Tongue (tissue), 2 donors: Measurements from ENCODE around the gene DNAJB8. TPM values are rescaled to one million over a fixed set of nuclear protein-coding genes. Genes with fewer than 3 reads are reported as not detected.

Experiments used
- DNase-seq: peaks from one replicate; pipeline ENCODE4 v3.0.0-alpha.2; 2015
- total RNA-seq: library from RNA; depleted of rRNA; stranded (reverse); fragments of >200 nt; gene quantifications from one replicate; pipeline ENCODE4 v1.2.3, GENCODE V29; 2014

Gene DNAJB8
- total RNA-seq, 1 donor from 2014 or later = not detected

DNA sequence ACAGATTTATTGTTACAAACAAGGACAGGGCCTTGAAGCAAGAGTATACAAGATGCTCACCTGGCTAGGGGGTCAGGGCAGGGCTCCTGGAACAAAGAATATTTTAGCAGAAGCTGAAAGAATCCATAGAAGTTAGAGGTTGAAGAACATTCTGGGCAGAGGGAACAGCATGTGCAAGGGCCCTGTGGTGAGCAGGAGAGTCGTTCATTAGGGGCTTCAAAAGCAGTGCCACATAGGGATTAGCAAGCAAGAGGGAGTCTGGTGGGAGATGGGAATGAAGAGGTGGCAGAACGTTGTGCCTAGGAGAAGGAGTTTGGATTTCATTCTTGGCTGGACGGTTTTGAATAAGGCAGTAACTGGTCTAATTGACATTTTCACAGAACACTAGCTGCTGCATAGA is 22.9 kb downstream of the DNAJB8 start:
- DNase-seq = no peak

DNA sequence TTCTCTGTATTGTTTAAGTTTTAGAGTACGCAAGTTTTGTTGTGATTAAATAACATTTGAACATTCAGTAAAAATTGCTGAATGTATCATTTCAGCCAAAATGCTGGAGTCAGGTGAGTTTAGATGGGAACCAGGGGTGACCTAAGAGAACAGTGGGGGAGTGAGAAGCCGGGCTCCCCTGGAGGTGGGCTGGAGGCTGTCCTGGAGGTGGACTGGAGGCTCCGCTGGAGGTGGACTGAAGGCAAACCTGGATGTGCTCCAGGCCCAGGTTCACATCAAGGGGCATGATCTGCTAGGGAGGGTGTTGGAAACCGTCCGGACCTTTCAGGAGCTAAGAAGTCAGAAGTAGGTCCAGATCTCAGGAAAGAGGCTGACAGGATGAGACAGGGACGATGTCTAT is 23.7 kb downstream of the DNAJB8 start:
- no peak for DNase-seq

- no peak for DNase-seq
Observed at GRCh38 chr3:128442070-128442469, 24.6 kb downstream of the DNAJB8 start.

- DNase-seq = no peak
Observed at GRCh38 chr3:128439226-128439625, 27.5 kb downstream of the DNAJB8 start.

GRCh38 chr3:128438488-128439072 is 28.1 kb downstream of the DNAJB8 start:
- DNase-seq = no peak

DNA sequence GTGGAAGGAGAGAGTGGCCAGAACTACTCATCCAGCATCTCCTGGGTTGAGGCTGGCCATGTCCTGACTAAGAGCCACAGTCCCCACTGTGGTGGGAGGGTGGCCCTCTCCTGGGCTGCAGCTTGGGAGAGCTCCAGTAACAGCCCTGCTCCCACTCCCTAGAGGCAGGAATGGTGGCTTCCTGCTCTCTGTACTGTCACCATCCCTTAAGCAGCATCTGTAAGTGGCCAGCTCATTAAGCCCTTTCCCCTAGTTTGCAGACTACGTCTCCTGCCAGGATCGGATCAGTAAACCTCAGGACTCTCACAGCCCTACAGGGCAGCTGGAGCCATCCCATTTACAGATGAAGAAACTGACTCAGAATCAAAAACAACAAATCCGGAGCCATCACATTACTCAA is 30.5 kb downstream of the DNAJB8 start:
- no peak for DNase-seq

DNA sequence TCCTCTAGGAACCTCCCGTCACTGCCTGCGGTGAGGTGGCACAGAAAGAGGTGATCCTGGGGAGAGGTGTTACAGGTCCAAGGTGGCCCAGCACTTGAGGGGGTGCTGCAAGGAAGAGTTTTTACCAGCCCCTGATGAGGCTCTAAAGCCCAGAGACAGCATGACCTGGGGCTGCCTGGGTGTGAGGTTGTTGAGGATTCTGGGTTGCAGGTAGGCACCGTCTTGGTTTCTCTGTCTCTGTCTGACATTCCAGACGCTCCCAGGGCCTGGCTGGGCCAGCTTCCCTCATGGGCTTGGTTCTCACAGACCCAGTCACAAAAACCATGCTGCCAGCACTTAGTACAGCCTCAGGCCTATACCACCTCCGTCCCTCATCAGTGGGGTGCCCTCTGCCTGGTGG is 31.1 kb downstream of the DNAJB8 start:
- DNase-seq = no peak

GRCh38 chr3:128435058-128435457 is 31.6 kb downstream of the DNAJB8 start:
- no peak for DNase-seq

DNA sequence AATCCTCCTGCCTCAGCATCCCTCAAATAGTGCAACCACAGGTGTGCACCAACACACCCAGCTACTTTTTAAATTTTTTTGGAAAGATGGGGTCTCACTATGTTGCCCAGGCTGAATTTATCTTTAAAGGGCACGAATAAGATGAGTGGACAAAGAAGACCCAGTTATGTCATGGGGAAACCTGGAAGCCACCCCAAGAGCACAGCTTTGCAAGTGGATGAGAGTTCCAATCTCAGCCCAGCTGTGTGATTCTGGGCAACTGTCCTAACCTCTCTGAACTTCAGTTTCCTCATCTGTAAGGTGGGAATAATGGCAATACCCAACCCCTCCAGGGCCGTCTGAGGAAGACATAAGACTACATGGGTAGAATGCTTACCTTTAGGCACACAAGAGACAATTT is 32.2 kb downstream of the DNAJB8 start:
- no peak for DNase-seq

DNA sequence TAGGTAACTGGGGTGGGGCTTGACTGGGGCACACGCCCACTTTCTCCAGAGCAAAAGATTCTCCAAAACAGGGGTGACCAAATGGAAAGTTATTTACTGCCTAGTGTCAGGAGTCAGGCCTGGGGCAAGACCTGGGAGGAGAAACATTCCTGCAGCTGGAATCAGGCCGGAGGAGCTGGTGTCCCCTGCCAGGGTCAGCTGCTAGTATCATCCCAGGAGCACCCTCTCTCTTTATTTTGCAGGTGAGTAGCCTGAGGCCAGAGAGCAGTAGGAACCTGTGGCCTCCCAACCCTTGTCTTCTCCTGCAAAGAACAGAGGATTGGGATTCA is 32.9 kb downstream of the DNAJB8 start:
- no peak for DNase-seq

DNA sequence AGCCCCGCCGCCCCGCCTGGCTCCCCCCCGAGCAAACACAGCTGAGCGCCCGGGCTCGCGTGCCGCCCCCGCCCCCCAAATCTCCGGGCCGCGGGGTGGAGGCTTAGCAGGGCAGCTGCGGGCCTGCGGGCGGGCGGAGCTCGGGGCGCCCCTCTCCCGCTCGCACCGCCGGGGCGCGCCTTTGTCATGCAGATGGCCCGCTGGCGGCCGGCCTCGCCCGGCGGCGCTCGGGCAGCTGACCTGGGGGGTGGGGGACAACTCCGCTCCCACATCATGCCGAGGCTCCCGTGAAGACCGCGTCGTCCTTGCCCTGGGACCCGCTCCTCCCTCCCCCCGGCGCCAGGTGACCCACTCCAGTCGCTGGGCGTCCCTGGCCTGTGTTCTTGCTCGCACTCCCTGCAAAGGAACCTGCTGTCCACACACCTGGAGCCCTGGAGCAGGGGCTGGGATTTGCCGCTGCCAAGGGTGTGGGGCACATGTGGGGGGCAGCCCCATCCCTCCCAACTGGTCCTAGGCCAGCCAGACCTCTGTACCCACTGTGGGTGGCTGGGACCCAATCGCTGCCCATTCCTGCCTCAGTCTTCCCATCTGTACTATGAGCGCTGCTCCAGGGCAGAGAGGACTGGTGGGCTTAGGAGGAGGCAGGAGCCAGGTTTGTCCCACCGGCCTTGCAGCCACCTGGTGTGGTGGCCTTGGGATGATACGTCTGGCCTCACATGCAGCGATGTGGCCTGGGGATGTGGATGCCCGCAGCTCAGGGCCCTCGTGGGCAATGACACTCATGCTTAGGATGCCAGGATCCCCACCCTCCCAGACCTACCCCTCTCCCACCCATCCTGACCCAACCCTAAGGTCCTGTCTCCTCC is 33.5 kb downstream of the DNAJB8 start:
- peak; percentile 45 for DNase-seq

DNA sequence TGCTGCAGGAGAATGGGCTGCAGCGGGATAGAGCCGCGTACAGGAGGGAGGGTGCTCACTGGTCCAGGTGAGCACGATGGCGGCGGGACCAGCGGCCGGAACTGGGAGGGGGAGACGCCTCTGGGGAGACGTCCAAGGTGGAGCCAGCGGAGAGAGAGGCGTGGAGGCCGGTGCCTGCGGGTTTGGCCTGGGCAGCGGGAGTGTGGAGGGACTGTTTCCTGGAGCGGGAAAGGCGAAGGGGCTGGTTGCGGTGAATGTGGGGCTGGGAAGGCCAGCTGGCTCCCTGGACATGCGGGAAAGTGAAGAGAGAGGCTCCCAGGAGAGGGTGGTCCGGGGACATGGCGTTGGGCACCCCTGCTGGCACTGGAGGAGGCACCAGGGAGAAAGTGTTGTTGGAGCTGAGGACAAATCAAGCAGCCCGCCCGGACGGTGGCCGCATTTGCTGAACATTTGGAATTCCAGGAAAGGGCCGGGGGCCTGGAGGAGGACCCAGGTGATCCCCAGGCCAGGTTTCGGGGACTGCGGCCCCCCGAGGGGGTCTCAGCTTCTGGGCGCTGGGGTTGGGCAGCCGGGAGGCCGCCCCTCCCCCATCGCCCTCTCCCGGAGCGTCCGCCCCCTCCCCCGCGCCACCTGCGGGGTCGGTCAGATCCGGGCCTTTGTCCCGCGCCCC is 34.3 kb downstream of the DNAJB8 start:
- no peak for DNase-seq

GRCh38 chr3:128431803-128432300 is 34.8 kb downstream of the DNAJB8 start:
- DNase-seq = no peak

DNA sequence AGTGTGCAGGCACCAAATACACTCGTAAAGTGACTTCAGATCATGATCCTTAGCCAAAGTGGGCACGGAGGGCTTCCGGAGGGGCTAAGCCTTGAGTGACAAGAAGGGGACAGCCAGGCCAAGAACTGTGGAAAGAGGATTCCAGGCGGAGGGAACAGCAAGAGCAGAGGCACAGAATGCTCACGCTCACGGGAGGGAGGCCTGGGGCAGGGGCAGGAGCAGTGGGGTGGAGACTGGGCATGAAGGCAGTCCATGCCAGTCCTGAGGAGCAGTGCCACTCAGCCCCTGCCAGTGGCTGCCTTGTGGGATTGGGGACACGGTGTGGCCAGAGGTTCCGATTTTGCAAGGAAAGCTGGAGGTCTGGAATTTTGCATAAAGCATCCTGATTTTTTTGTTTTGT is 36.0 kb downstream of the DNAJB8 start:
- DNase-seq = no peak

DNA sequence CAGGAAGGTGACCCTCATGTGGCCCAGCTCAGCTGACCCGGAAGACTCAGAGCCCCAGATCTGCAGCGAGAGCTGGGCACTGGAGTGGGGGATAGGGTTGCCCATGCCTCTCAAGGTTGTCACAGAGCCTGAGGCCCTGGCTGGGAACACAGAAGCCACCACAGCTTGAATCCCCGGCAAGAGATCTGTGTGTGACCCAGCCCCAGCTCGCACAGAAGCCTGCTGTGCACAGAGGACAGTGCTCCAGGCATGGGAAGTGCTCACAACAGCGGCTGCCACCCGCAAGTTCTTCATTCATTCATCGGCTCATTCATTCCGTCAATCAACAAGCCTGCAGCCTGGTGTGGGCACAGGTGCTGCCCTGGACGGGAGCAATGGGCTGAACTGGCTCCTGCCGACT is 36.4 kb downstream of the DNAJB8 start:
- DNase-seq = no peak

DNA sequence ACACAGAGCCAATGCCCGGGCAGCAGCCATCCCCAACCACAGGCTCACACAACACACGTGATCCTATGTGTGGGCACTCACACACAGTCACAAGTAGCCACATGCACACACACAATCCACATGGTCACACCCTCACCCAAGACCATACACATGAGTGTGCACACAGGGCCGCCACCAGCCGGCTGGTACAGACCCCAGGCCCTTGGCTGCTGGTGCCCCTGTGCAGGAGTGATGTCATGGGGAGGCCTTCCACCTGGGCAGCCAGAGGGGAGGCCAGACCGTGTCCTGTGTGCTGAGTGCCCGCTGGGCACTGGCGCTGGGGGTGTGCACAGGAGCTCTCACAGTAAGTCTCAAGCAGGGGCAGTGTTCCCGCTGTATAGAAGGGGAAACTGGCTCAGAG is 36.9 kb downstream of the DNAJB8 start:
- no peak for DNase-seq

DNA sequence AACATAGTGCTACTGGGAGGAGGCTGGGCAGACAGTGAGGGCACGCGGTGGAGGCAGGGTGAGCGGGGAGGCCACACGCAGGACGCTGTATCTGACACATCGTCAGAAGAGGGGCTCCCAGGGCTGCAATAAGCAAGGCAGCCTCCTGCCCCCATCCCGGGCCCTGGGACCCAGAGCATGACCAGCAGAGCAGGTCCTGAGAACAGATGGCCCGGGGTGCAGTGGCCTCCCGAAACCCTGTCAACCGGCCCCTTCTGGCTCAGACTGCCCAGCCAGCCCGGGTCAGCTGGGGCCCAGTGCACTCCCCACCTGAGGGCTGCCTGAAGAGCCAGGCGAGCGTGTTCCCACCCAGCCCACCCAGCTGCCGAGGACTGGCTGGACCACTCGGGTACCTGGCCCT is 37.4 kb downstream of the DNAJB8 start:
- no peak for DNase-seq

GRCh38 chr3:128427872-128428822 is 38.5 kb downstream of the DNAJB8 start:
- no peak for DNase-seq

DNA sequence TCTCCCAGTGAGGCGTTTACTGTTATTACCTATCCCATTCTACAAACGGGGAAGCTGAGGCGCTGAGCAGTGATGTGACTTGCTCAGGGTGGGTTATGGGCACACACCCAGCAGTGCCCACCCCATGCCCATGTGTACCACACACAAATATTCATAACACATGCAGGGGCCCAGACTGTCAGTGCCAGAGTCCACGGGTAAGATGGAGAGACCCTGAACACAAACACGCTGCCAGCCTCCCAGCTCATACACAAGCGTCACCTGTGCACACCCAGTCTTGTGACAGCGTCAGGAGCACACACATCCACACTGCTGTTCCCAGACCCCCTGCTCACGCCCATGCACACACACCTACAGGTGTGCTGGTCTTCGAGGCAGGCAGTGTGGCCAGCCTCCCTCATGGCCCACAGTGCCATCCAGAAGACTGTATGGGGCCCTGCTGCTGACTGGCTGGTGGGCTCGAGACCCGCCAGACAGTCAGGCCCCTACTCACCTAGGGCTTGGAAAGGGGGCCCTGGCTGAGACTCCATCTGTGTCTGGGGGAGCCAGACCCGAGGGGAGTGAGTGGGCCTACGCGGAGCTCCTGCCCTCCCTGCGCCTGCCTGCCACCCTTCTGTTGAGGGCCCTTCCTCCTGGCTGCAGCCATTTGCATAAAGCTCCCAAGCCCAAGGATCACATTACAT is 39.4 kb downstream of the DNAJB8 start:
- DNase-seq = no peak

GRCh38 chr3:128426128-128426921 is 40.4 kb downstream of the DNAJB8 start:
- DNase-seq = peak; percentile 59

DNA sequence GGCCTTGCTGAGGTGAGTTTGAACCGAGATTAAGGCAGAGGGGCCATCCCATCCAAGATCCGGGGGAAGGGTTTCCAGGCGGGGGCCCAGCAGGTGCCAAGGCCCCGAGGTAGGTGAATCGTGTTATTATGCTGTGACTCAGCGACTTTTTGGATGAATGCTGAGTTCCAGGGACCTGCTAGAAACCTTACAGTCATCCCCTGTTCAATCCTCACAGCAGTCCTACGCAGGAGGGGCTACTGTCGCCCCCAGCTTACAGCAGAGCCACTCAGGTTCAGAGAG is 40.9 kb downstream of the DNAJB8 start:
- no peak for DNase-seq
